Psoas muscle (tissue), 8 donors: Measurements from ENCODE around the gene CDKAL1. TPM values are rescaled to one million over a fixed set of nuclear protein-coding genes. Genes with fewer than 3 reads are reported as not detected.

Experiments
- ATAC-seq, 4 donors: fragments of 200-7000 bp; cut with Tn5 transposase; one replicate each; pipeline ENCODE4 v1.9.1; 2020; ENCODE audit warnings: moderate library complexity in 3 of 4, mild to moderate bottlenecking in 2 of 4
- DNase-seq, 2 donors: peaks; one replicate each; pipeline ENCODE4 v3.0.0-alpha.2; 2020
- H3K27ac ChIP-seq: fragments of 200-600 bp; one replicate; pipeline ENCODE4 v1.8.0; 2022
- H3K27me3 ChIP-seq, 3 donors: fragments of 200-600 bp in 1 of 3; one replicate each; pipeline versions ENCODE4 v1.6.1 to v1.8.0; 2013 to 2022; ENCODE audit warnings: low read length in 2 of 3, mild to moderate bottlenecking in 2 of 3, moderate library complexity in 1 of 3; ENCODE audit not compliant: insufficient read depth in 3 of 3
- H3K36me3 ChIP-seq, 2 donors: fragments of 200-600 bp in 1 of 2; one replicate each; pipeline versions ENCODE4 v1.6.1 to v1.8.0; 2013 to 2022; ENCODE audit warnings: low read depth in 1 of 2, mild to moderate bottlenecking in 1 of 2, moderate library complexity in 1 of 2; ENCODE audit not compliant: insufficient read depth in 1 of 2
- H3K4me1 ChIP-seq: fragments of 200-600 bp; one replicate; pipeline ENCODE4 v1.8.0; 2022
- H3K4me3 ChIP-seq: fragments of 200-600 bp; one replicate; pipeline ENCODE4 v1.8.0; 2022; ENCODE audit warnings: mild to moderate bottlenecking
- H3K9me3 ChIP-seq: fragments of 200-600 bp; one replicate; pipeline ENCODE4 v1.8.0; 2022
- CTCF ChIP-seq: fragments of 200-600 bp; IDR thresholded peaks from one replicate; pipeline ENCODE4 v1.8.0; 2022; ENCODE audit warnings: antibody characterized with exemption
- WGBS, 3 donors: extraction: QIAGEN DNeasy Blood & Tissue Kit; methylation state at CpG; one replicate each; pipeline versions ENCODE4 v1.1.6 to v1.1.7; 2013; 5-methylcytosine and 5-hydroxymethylcytosine counted together
- intact Hi-C, 2 donors: fragments of 100-400 bp; cut with DNase I; formaldehyde crosslinking; loops; one replicate each; pipeline versions ENCODE4 v1.11.0 to v1.14.2; 2022
- polyA plus RNA-seq, 3 donors: library from polyadenylated mRNA; stranded (reverse); fragments of 200-250 nt; gene quantifications; one replicate each; pipeline ENCODE4 v1.2.3, GENCODE V29; 2013
- total RNA-seq, 4 donors: library from RNA; stranded (reverse); fragmentation: NEBNext Ultra II Directional in 2 of 4; extraction: Animal tissue kit (Norgen Biotek cat#: 25700) in 2 of 4; gene quantifications; one replicate each; pipeline versions ENCODE4 v1.2.1 to v1.2.4, GENCODE V29; 2021 to 2023
- donor health status: healthy with polysubstance abuse.
- donor health status: DM: no; HTN: no; CAD: no; lungs with moderate emphysema.
- donor health status: Bipolar disorder and iron deficiency.
- donor health status: healthy.
- donor health status: DM: yes; HTN: yes; CAD: no.
- donor health status: DM: no; HTN: no; CAD: no.
- donor health status: DM: no; HTN: no; CAD: no.
- donor health status: DM: yes; HTN: yes; CAD: no.

The CDKAL1 gene
- total and polyA plus RNA-seq, 7 donors = 4.5 to 16.1 (median 12.9) TPM

- 78 to 88% (median 86%) methylated on average over 10 of the region's 10 CpGs for WGBS, 3 donors
- H3K4me3 ChIP-seq = no peak overlapping the region
- no peak overlapping the region for H3K27ac ChIP-seq
- ATAC-seq (no peak), DNase-seq (no peak)
- TF ChIP-seq CTCF = no peak
- H3K9me3 ChIP-seq = no peaks in the 10 kb centered on the region
- intact Hi-C loops = no loop called here
- H3K27me3 ChIP-seq = no peaks in the 10 kb centered on the region
- peaks cover 0 to 7% of the 10 kb centered on the region in 2 donors for H3K36me3 ChIP-seq
- no peaks in the 10 kb centered on the region for H3K4me1 ChIP-seq
Observed at GRCh38 chr6:21201637-21202350, 667.5 kb downstream of the CDKAL1 start.

DNA sequence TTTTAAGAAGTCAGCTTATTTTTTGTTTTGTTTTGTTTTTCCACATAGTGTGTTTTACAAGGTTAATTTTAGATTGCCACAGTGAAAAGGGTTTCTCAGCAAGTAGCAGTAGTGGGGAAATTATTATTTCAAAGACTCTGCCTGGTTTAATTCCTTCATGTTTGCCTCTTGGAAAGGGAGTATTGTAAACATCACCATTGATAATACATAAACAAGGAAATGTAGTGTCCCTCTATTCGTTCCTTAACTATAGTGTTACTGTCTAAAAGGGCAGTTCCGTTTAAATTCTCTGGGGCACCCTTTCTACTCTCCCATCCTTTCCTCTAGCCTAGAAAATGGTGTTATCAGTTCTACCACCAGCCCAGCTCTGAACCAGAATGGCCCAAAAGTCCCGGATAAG lies 668.3 kb downstream of the CDKAL1 start:
- no peaks in the 10 kb centered on the region for H3K27me3 ChIP-seq
- WGBS, 3 donors = 88 to 95% (median 93%) methylated on average over 3 of the region's 3 CpGs
- DNase-seq (no peak), ATAC-seq (no peak)
- TF ChIP-seq CTCF = no peak
- H3K9me3 ChIP-seq = no peaks in the 10 kb centered on the region
- intact Hi-C loops = no loop called here
- no peak overlapping the region for H3K4me3 ChIP-seq
- H3K36me3 ChIP-seq = peaks cover 0 to 7% of the 10 kb centered on the region in 2 donors
- no peak overlapping the region for H3K27ac ChIP-seq
- no peaks in the 10 kb centered on the region for H3K4me1 ChIP-seq

DNA sequence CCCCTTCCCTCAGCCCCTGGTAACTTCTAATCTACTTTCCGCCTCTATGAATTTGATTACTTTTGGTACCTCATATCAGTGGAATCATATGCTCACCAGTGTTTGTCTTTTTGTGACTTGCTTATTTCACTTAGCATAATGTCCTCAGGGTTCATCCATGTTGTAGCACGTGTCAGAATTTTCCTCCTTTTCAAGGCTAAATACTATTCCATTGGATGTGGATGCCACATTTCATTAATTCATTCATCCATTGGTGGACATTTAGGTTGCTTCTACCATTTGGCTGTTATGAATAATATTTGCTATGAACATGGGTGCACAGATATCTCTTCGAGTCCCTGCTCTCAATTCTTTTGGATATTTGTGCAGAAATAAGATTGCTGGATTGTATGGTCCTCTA lies 670.7 kb downstream of the CDKAL1 start:
- intact Hi-C loops = no loop called here
- TF ChIP-seq CTCF = no peak
- ATAC-seq (no peak), DNase-seq (no peak)
- Histone ChIP-seq H3K27me3 (no peaks in the 10 kb centered on the region), H3K27ac (no peak overlapping the region), H3K4me3 (no peak overlapping the region), H3K36me3 (peaks cover 0 to 11% of the 10 kb centered on the region in 2 donors), H3K4me1 (no peaks in the 10 kb centered on the region), H3K9me3 (no peaks in the 10 kb centered on the region)
- WGBS, 3 donors = 51 to 99% (median 82%) methylated on average over 3 of the region's 3 CpGs

- intact Hi-C loops = no loop called here
- H3K4me1 ChIP-seq = no peaks in the 10 kb centered on the region
- no peaks in the 10 kb centered on the region for H3K27me3 ChIP-seq
- H3K4me3 ChIP-seq = no peak overlapping the region
- H3K27ac ChIP-seq = no peak overlapping the region
- DNase-seq = no peak
- no peaks in the 10 kb centered on the region for H3K9me3 ChIP-seq
- no peak for TF ChIP-seq CTCF
- peaks cover 4 to 15% of the 10 kb centered on the region in 2 donors for H3K36me3 ChIP-seq
- 77 to 90% (median 90%) methylated on average over 9 of the region's 9 CpGs for WGBS, 3 donors
- ATAC-seq = no peak
Observed at GRCh38 chr6:21208081-21208795, 674.0 kb downstream of the CDKAL1 start.
